ENCODE data around the gene CDK15.

The CDK15 gene

GRCh38 chr2:201854221-201854801 lies 48.0 kb downstream of the CDK15 start:
- no peaks in the 10 kb centered on the region for H3K27me3 ChIP-seq (ENCODE audit: insufficient read depth, low read length)
- H3K36me3 ChIP-seq (ENCODE audit: insufficient read depth, low read length): no peaks in the 10 kb centered on the region
- H3K9ac ChIP-seq (ENCODE audit: low read depth, low read length): no peak overlapping the region
- no peak overlapping the region for H3K4me3 ChIP-seq (ENCODE audit: low read length)
- H3K4me1 ChIP-seq (ENCODE audit: insufficient read depth, low read length): peaks cover 36% of the 10 kb centered on the region
- H3K27ac ChIP-seq (ENCODE audit: low read depth, low read length): no peak overlapping the region
- H3K9me3 ChIP-seq (ENCODE audit: insufficient read depth, low read depth, low read length): no peaks in the 10 kb centered on the region
- WGBS: 87% methylated on average over 4 of the region's 4 CpGs

GRCh38 chr2:201854841-201855240 lies 48.5 kb downstream of the CDK15 start:
- Histone ChIP-seq H3K4me3 (ENCODE audit: low read length) (no peak overlapping the region), H3K27me3 (ENCODE audit: insufficient read depth, low read length) (no peaks in the 10 kb centered on the region), H3K4me1 (ENCODE audit: insufficient read depth, low read length) (peaks cover 41% of the 10 kb centered on the region), H3K9ac (ENCODE audit: low read depth, low read length) (no peak overlapping the region), H3K27ac (ENCODE audit: low read depth, low read length) (no peak overlapping the region), H3K36me3 (ENCODE audit: insufficient read depth, low read length) (no peaks in the 10 kb centered on the region), H3K9me3 (ENCODE audit: insufficient read depth, low read depth, low read length) (no peaks in the 10 kb centered on the region)
- WGBS: 84% methylated on average over 3 of the region's 4 CpGs

- WGBS: 88% methylated on average over 3 of the region's 3 CpGs
Measured at GRCh38 chr2:201855356-201855755, 49.0 kb downstream of the CDK15 start.

GRCh38 chr2:201857326-201857725 lies 51.0 kb downstream of the CDK15 start:
- Histone ChIP-seq H3K36me3 (ENCODE audit: insufficient read depth, low read length) (no peaks in the 10 kb centered on the region), H3K9me3 (ENCODE audit: insufficient read depth, low read depth, low read length) (no peaks in the 10 kb centered on the region), H3K27ac (ENCODE audit: low read depth, low read length) (no peak overlapping the region), H3K9ac (ENCODE audit: low read depth, low read length) (no peak overlapping the region), H3K27me3 (ENCODE audit: insufficient read depth, low read length) (no peaks in the 10 kb centered on the region), H3K4me1 (ENCODE audit: insufficient read depth, low read length) (peaks cover 49% of the 10 kb centered on the region), H3K4me3 (ENCODE audit: low read length) (no peak overlapping the region)
- WGBS: 80% methylated on average over 1 of the region's 2 CpGs

More at GRCh38 chr2:201855356-201855755, 49.0 kb downstream of the CDK15 start:
- no peak overlapping the region for H3K9ac ChIP-seq (ENCODE audit: low read depth, low read length)
- H3K27ac ChIP-seq (ENCODE audit: low read depth, low read length): no peak overlapping the region
- H3K4me3 ChIP-seq (ENCODE audit: low read length): no peak overlapping the region
- H3K9me3 ChIP-seq (ENCODE audit: insufficient read depth, low read depth, low read length): no peaks in the 10 kb centered on the region
- peaks cover 46% of the 10 kb centered on the region for H3K4me1 ChIP-seq (ENCODE audit: insufficient read depth, low read length)
- no peaks in the 10 kb centered on the region for H3K36me3 ChIP-seq (ENCODE audit: insufficient read depth, low read length)
- H3K27me3 ChIP-seq (ENCODE audit: insufficient read depth, low read length): no peaks in the 10 kb centered on the region

- no peaks in the 10 kb centered on the region for H3K27me3 ChIP-seq (ENCODE audit: insufficient read depth, low read length)
- 7% methylated on average over 13 of the region's 16 CpGs for WGBS
- H3K27ac ChIP-seq (ENCODE audit: low read depth, low read length): no peak overlapping the region; the same call in 1 of the 2 replicates
- H3K9ac ChIP-seq (ENCODE audit: low read depth, low read length): no peak overlapping the region
- no peaks in the 10 kb centered on the region for H3K36me3 ChIP-seq (ENCODE audit: insufficient read depth, low read length)
- H3K4me1 ChIP-seq (ENCODE audit: insufficient read depth, low read length): peaks cover 37% of the 10 kb centered on the region
- no peaks in the 10 kb centered on the region for H3K9me3 ChIP-seq (ENCODE audit: insufficient read depth, low read depth, low read length)
- H3K4me3 ChIP-seq (ENCODE audit: low read length): peak overlapping the region; percentile 47
Measured at GRCh38 chr2:201858281-201859184, 52.2 kb downstream of the CDK15 start.

DNA sequence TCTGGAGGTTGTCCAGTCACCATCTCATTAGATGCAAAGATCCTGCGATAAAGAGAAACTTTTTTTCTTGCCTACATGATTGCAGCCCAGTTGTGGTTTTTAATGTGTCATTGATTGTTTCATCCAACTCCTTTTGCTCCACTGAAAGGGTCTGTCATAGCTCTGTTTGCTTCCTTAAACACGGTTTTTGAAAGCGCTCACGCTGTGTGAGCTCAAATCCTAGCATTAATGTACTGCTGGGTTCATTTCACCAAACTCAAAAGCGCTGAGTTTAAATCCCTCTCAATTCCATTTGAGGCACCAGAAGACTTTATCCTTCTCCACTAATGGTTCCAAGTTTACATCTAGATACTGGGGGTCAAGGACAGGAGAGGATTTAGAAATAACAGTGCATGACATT lies 53.6 kb downstream of the CDK15 start:
- WGBS: 78% methylated on average over 5 of the region's 5 CpGs
- Histone ChIP-seq H3K27ac (ENCODE audit: low read depth, low read length) (no peak overlapping the region), H3K9ac (ENCODE audit: low read depth, low read length) (no peak overlapping the region)

DNA sequence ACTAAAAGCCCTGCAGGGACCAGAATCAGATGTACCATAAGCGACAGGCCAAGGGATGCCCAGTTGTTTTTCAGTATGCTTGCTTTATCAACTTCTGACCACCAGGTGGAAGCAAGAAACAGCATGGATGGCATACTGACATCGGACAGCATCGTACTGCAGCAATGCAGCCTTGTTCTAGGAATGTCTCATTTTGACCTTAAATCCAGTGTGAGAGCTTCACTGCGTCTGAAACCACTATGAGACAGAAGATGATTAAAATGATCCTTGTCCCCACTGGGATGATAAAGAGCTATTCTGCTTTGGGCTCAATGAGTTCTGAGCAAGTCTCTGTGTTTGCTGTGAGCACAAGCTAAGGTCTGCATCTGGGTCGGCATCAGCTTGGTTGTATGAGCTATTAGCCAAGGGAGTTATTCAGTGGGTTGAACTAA lies 54.3 kb downstream of the CDK15 start:
- Histone ChIP-seq H3K36me3 (ENCODE audit: insufficient read depth, low read length) (no peaks in the 10 kb centered on the region), H3K4me1 (ENCODE audit: insufficient read depth, low read length) (peaks cover 26% of the 10 kb centered on the region), H3K27ac (ENCODE audit: low read depth, low read length) (no peak overlapping the region), H3K9me3 (ENCODE audit: insufficient read depth, low read depth, low read length) (no peaks in the 10 kb centered on the region), H3K9ac (ENCODE audit: low read depth, low read length) (no peak overlapping the region), H3K27me3 (ENCODE audit: insufficient read depth, low read length) (no peaks in the 10 kb centered on the region), H3K4me3 (ENCODE audit: low read length) (no peak overlapping the region)
- WGBS: 17% methylated on average over 5 of the region's 5 CpGs

More for the DNA sequence above, 53.6 kb downstream of the CDK15 start:
- Histone ChIP-seq H3K27me3 (ENCODE audit: insufficient read depth, low read length) (no peaks in the 10 kb centered on the region), H3K4me1 (ENCODE audit: insufficient read depth, low read length) (peaks cover 31% of the 10 kb centered on the region), H3K9me3 (ENCODE audit: insufficient read depth, low read depth, low read length) (no peaks in the 10 kb centered on the region), H3K36me3 (ENCODE audit: insufficient read depth, low read length) (no peaks in the 10 kb centered on the region), H3K4me3 (ENCODE audit: low read length) (no peak overlapping the region)

- Histone ChIP-seq H3K27ac (ENCODE audit: low read depth, low read length) (no peak overlapping the region), H3K4me3 (ENCODE audit: low read length) (no peak overlapping the region), H3K27me3 (ENCODE audit: insufficient read depth, low read length) (no peaks in the 10 kb centered on the region), H3K36me3 (ENCODE audit: insufficient read depth, low read length) (no peaks in the 10 kb centered on the region), H3K9ac (ENCODE audit: low read depth, low read length) (no peak overlapping the region), H3K4me1 (ENCODE audit: insufficient read depth, low read length) (peaks cover 38% of the 10 kb centered on the region), H3K9me3 (ENCODE audit: insufficient read depth, low read depth, low read length) (no peaks in the 10 kb centered on the region)
- WGBS: 92% methylated on average over 7 of the region's 7 CpGs
Measured at GRCh38 chr2:201862843-201863242, 56.5 kb downstream of the CDK15 start.

GRCh38 chr2:201866643-201867473 lies 60.5 kb downstream of the CDK15 start:
- H3K9me3 ChIP-seq (ENCODE audit: insufficient read depth, low read depth, low read length): no peaks in the 10 kb centered on the region
- no peaks in the 10 kb centered on the region for H3K27me3 ChIP-seq (ENCODE audit: insufficient read depth, low read length)
- H3K4me1 ChIP-seq (ENCODE audit: insufficient read depth, low read length): peaks cover 14% of the 10 kb centered on the region; the same call in 1 of the 2 replicates
- WGBS: 57% methylated on average over 5 of the region's 5 CpGs
- H3K27ac ChIP-seq (ENCODE audit: low read depth, low read length): peak overlapping the region; percentile 37; the same call in 1 of the 2 replicates
- no peak overlapping the region for H3K4me3 ChIP-seq (ENCODE audit: low read length)
- H3K36me3 ChIP-seq (ENCODE audit: insufficient read depth, low read length): no peaks in the 10 kb centered on the region
- no peak overlapping the region for H3K9ac ChIP-seq (ENCODE audit: low read depth, low read length)

GRCh38 chr2:201871471-201871870 lies 65.1 kb downstream of the CDK15 start:
- no peaks in the 10 kb centered on the region for H3K36me3 ChIP-seq (ENCODE audit: insufficient read depth, low read length)
- H3K4me3 ChIP-seq (ENCODE audit: low read length): no peak overlapping the region
- H3K27ac ChIP-seq (ENCODE audit: low read depth, low read length): no peak overlapping the region
- no peaks in the 10 kb centered on the region for H3K9me3 ChIP-seq (ENCODE audit: insufficient read depth, low read depth, low read length)
- no peak overlapping the region for H3K9ac ChIP-seq (ENCODE audit: low read depth, low read length)
- H3K27me3 ChIP-seq (ENCODE audit: insufficient read depth, low read length): no peaks in the 10 kb centered on the region
- 89% methylated on average over 5 of the region's 5 CpGs for WGBS
- peaks cover 24% of the 10 kb centered on the region for H3K4me1 ChIP-seq (ENCODE audit: insufficient read depth, low read length)

DNA sequence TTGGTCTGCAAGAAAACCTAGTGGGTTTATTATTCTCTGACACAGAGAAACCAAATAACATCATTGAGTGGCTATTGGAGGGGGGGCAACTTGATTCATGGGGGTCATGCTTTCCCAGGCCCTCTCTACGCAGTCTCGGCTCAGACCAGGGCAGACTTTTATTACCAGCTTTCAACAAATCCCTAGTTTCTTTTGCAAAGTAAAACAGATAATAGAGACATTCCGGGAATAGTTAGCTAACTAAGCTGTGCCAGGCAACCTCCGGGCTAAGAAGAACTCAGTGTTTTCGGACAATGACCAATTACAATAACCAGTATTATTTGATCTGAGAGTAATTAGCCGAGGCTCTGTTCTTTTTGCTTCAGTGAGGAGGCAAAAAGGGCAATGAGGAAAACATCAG lies 66.3 kb downstream of the CDK15 start:
- no peak overlapping the region for H3K27ac ChIP-seq (ENCODE audit: low read depth, low read length)
- H3K4me1 ChIP-seq (ENCODE audit: insufficient read depth, low read length): peaks cover 19% of the 10 kb centered on the region
- H3K36me3 ChIP-seq (ENCODE audit: insufficient read depth, low read length): no peaks in the 10 kb centered on the region
- WGBS: 83% methylated on average over 6 of the region's 6 CpGs
- H3K9me3 ChIP-seq (ENCODE audit: insufficient read depth, low read depth, low read length): no peaks in the 10 kb centered on the region
- no peak overlapping the region for H3K9ac ChIP-seq (ENCODE audit: low read depth, low read length)
- no peaks in the 10 kb centered on the region for H3K27me3 ChIP-seq (ENCODE audit: insufficient read depth, low read length)
- no peak overlapping the region for H3K4me3 ChIP-seq (ENCODE audit: low read length)
